Measurements from ENCODE around the gene SENP8. TPM values are rescaled to one million over a fixed set of nuclear protein-coding genes. Genes with fewer than 3 reads are reported as not detected.

SENP8 gene
- total and polyA plus RNA-seq, 2 of the 8 experiments (the other 6 are each of a cell fraction or from before 2014, with no cell fraction given): 4.1 to 6.0 TPM

GRCh38 chr15:72136170-72137051, 18.2 kb downstream of the SENP8 start (continued):
- TF ChIP-seq, protein P1, sequence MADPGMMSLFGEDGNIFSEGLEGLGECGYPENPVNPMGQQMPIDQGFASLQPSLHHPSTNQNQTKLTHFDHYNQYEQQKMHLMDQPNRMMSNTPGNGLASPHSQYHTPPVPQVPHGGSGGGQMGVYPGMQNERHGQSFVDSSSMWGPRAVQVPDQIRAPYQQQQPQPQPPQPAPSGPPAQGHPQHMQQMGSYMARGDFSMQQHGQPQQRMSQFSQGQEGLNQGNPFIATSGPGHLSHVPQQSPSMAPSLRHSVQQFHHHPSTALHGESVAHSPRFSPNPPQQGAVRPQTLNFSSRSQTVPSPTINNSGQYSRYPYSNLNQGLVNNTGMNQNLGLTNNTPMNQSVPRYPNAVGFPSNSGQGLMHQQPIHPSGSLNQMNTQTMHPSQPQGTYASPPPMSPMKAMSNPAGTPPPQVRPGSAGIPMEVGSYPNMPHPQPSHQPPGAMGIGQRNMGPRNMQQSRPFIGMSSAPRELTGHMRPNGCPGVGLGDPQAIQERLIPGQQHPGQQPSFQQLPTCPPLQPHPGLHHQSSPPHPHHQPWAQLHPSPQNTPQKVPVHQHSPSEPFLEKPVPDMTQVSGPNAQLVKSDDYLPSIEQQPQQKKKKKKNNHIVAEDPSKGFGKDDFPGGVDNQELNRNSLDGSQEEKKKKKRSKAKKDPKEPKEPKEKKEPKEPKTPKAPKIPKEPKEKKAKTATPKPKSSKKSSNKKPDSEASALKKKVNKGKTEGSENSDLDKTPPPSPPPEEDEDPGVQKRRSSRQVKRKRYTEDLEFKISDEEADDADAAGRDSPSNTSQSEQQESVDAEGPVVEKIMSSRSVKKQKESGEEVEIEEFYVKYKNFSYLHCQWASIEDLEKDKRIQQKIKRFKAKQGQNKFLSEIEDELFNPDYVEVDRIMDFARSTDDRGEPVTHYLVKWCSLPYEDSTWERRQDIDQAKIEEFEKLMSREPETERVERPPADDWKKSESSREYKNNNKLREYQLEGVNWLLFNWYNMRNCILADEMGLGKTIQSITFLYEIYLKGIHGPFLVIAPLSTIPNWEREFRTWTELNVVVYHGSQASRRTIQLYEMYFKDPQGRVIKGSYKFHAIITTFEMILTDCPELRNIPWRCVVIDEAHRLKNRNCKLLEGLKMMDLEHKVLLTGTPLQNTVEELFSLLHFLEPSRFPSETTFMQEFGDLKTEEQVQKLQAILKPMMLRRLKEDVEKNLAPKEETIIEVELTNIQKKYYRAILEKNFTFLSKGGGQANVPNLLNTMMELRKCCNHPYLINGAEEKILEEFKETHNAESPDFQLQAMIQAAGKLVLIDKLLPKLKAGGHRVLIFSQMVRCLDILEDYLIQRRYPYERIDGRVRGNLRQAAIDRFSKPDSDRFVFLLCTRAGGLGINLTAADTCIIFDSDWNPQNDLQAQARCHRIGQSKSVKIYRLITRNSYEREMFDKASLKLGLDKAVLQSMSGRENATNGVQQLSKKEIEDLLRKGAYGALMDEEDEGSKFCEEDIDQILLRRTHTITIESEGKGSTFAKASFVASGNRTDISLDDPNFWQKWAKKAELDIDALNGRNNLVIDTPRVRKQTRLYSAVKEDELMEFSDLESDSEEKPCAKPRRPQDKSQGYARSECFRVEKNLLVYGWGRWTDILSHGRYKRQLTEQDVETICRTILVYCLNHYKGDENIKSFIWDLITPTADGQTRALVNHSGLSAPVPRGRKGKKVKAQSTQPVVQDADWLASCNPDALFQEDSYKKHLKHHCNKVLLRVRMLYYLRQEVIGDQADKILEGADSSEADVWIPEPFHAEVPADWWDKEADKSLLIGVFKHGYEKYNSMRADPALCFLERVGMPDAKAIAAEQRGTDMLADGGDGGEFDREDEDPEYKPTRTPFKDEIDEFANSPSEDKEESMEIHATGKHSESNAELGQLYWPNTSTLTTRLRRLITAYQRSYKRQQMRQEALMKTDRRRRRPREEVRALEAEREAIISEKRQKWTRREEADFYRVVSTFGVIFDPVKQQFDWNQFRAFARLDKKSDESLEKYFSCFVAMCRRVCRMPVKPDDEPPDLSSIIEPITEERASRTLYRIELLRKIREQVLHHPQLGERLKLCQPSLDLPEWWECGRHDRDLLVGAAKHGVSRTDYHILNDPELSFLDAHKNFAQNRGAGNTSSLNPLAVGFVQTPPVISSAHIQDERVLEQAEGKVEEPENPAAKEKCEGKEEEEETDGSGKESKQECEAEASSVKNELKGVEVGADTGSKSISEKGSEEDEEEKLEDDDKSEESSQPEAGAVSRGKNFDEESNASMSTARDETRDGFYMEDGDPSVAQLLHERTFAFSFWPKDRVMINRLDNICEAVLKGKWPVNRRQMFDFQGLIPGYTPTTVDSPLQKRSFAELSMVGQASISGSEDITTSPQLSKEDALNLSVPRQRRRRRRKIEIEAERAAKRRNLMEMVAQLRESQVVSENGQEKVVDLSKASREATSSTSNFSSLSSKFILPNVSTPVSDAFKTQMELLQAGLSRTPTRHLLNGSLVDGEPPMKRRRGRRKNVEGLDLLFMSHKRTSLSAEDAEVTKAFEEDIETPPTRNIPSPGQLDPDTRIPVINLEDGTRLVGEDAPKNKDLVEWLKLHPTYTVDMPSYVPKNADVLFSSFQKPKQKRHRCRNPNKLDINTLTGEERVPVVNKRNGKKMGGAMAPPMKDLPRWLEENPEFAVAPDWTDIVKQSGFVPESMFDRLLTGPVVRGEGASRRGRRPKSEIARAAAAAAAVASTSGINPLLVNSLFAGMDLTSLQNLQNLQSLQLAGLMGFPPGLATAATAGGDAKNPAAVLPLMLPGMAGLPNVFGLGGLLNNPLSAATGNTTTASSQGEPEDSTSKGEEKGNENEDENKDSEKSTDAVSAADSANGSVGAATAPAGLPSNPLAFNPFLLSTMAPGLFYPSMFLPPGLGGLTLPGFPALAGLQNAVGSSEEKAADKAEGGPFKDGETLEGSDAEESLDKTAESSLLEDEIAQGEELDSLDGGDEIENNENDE (IDR thresholded peaks at IDR 0.05; ENCODE audit: insufficient replicate concordance, low read length): no peak
- TF ChIP-seq BRCA1 (IDR thresholded peaks at IDR 0.05; ENCODE audit: low read depth, low read length) (no peak), EGR1 (IDR thresholded peaks at IDR 0.05; ENCODE audit: borderline replicate concordance, low read depth, low read length) (no peak), RBBP5 (IDR thresholded peaks at IDR 0.05; ENCODE audit: borderline replicate concordance, low read depth, low read length) (no peak), CTBP2 (IDR thresholded peaks at IDR 0.05; ENCODE audit: borderline replicate concordance, insufficient read depth, insufficient read length, low read length) (no peak), MAFK (IDR thresholded peaks at IDR 0.05; ENCODE audit: low read depth, low read length) (no peak)
